DOHH2 (cell line): Measurements from ENCODE around the gene TWIST2.

ENCODE experiments used
- H3F3A ChIP-seq: fragments of 200-600 bp; sonication (generic), shearing (Covaris generic); 2 replicates; pipeline ENCODE4 v1.6.0; 2016; ENCODE audit warnings: antibody characterized with exemption, mild to moderate bottlenecking; ENCODE audit not compliant: control insufficient read depth, insufficient read depth
- H3K27ac ChIP-seq: fragments of 200-600 bp; sonication (generic); 2 replicates; pipeline ENCODE4 v1.5.1; 2014; ENCODE audit warnings: low read depth, mild to moderate bottlenecking, low read length, moderate library complexity
- H3K27me3 ChIP-seq: fragments of 200-600 bp; sonication (generic); 2 replicates; pipeline ENCODE4 v1.6.1; 2014; ENCODE audit warnings: mild to moderate bottlenecking, low read length, mixed read lengths; ENCODE audit not compliant: control insufficient read depth
- H3K36me3 ChIP-seq: fragments of 200-600 bp; sonication (generic); 2 replicates; pipeline ENCODE4 v1.6.1; 2014; ENCODE audit warnings: mild to moderate bottlenecking, low read length, moderate library complexity, mixed read lengths; ENCODE audit not compliant: control insufficient read depth
- H3K4me1 ChIP-seq: fragments of 200-600 bp; sonication (generic); 2 replicates; pipeline ENCODE4 v1.6.1; 2014; ENCODE audit warnings: mild to moderate bottlenecking, low read length, mixed read lengths; ENCODE audit not compliant: control insufficient read depth
- H3K4me2 ChIP-seq: fragments of 200-600 bp; sonication (generic); 2 replicates; pipeline ENCODE4 v1.6.0; 2014; ENCODE audit warnings: mild to moderate bottlenecking, low read length, moderate library complexity
- H3K4me3 ChIP-seq: fragments of 200-600 bp; sonication (generic); 2 replicates; pipeline ENCODE4 v1.5.1; 2014; ENCODE audit warnings: mild to moderate bottlenecking, low read length, mixed read lengths
- H3K79me2 ChIP-seq: fragments of 200-600 bp; sonication (generic); 2 replicates; pipeline ENCODE4 v1.6.1; 2014; ENCODE audit warnings: mild to moderate bottlenecking, low read length, mixed read lengths; ENCODE audit not compliant: control insufficient read depth
- H3K9me2 ChIP-seq: fragments of 200-600 bp; sonication (generic); replicated peaks from 2 replicates; pipeline ENCODE4 v1.6.1; 2014; ENCODE audit warnings: mild to moderate bottlenecking, low read length, mixed read lengths; ENCODE audit not compliant: control insufficient read depth
- H3K9me3 ChIP-seq: fragments of 200-600 bp; sonication (generic); 2 replicates; pipeline ENCODE4 v1.6.1; 2014; ENCODE audit warnings: antibody characterized with exemption, low read length, mixed read lengths; ENCODE audit not compliant: control insufficient read depth, insufficient read depth
- H4K20me1 ChIP-seq: fragments of 200-600 bp; sonication (generic); 2 replicates; pipeline ENCODE4 v1.6.0; 2014; ENCODE audit warnings: low read depth, mild to moderate bottlenecking, antibody characterized with exemption, low read length, moderate library complexity; ENCODE audit not compliant: control insufficient read depth, insufficient read depth
- EZH2phosphoT487 ChIP-seq: fragments of 200-600 bp; sonication (generic); IDR thresholded peaks from 2 replicates; pipeline ENCODE4 v1.6.1; 2017; ENCODE audit warnings: borderline replicate concordance, mild to moderate bottlenecking, antibody characterized with exemption, low read length, moderate library complexity, mixed read lengths
- TF ChIP-seq, protein P1 (sequence below): fragments of 200-600 bp; sonication (generic); IDR thresholded peaks from one replicate; pipeline ENCODE4 v1.5.1; 2014; ENCODE audit warnings: antibody characterized with exemption, mild to moderate bottlenecking, low read depth, low read length; ENCODE audit not compliant: poor library complexity, severe bottlenecking

Gene TWIST2

GRCh38 chr2:238929242-238930081 lies 81.6 kb downstream of the TWIST2 start:
- Histone ChIP-seq H3K9me3 (no peaks in the 10 kb centered on the region), H3K4me2 (no peak overlapping the region), H3K27ac (no peak overlapping the region), H3K79me2 (no peaks in the 10 kb centered on the region), H3K9me2 (no peaks in the 10 kb centered on the region), H4K20me1 (no peaks in the 10 kb centered on the region), H3K27me3 (no peaks in the 10 kb centered on the region), H3F3A (no peaks in the 10 kb centered on the region), H3K4me3 (no peak overlapping the region), H3K36me3 (no peaks in the 10 kb centered on the region), H3K4me1 (no peaks in the 10 kb centered on the region)
- TF ChIP-seq, protein P1, sequence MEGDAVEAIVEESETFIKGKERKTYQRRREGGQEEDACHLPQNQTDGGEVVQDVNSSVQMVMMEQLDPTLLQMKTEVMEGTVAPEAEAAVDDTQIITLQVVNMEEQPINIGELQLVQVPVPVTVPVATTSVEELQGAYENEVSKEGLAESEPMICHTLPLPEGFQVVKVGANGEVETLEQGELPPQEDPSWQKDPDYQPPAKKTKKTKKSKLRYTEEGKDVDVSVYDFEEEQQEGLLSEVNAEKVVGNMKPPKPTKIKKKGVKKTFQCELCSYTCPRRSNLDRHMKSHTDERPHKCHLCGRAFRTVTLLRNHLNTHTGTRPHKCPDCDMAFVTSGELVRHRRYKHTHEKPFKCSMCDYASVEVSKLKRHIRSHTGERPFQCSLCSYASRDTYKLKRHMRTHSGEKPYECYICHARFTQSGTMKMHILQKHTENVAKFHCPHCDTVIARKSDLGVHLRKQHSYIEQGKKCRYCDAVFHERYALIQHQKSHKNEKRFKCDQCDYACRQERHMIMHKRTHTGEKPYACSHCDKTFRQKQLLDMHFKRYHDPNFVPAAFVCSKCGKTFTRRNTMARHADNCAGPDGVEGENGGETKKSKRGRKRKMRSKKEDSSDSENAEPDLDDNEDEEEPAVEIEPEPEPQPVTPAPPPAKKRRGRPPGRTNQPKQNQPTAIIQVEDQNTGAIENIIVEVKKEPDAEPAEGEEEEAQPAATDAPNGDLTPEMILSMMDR = no peak
- no peak for TF ChIP-seq EZH2phosphoT487

GRCh38 chr2:238930216-238930615 lies 82.3 kb downstream of the TWIST2 start:
- Histone ChIP-seq H3K36me3 (no peaks in the 10 kb centered on the region), H3K9me3 (no peaks in the 10 kb centered on the region), H4K20me1 (no peaks in the 10 kb centered on the region), H3K4me3 (no peak overlapping the region), H3K27me3 (no peaks in the 10 kb centered on the region), H3K4me2 (no peak overlapping the region), H3K27ac (no peak overlapping the region), H3K79me2 (no peaks in the 10 kb centered on the region), H3F3A (no peaks in the 10 kb centered on the region), H3K9me2 (no peaks in the 10 kb centered on the region), H3K4me1 (no peaks in the 10 kb centered on the region)
- no peak for TF ChIP-seq EZH2phosphoT487
- TF ChIP-seq, protein P1 = no peak

- Histone ChIP-seq H3K36me3 (no peaks in the 10 kb centered on the region), H3K27ac (no peak overlapping the region), H3K9me3 (no peaks in the 10 kb centered on the region), H3K4me2 (no peak overlapping the region), H3K4me1 (no peaks in the 10 kb centered on the region), H3K9me2 (no peaks in the 10 kb centered on the region), H3F3A (no peaks in the 10 kb centered on the region), H4K20me1 (no peaks in the 10 kb centered on the region), H3K27me3 (no peaks in the 10 kb centered on the region), H3K4me3 (no peak overlapping the region), H3K79me2 (no peaks in the 10 kb centered on the region)
- no peak for TF ChIP-seq EZH2phosphoT487
- TF ChIP-seq, protein P1 = no peak
These were observed 88.5 kb downstream of the TWIST2 start for GRCh38 chr2:238936162-238937052.
